IMR-90 (cell line): ENCODE results near the gene KLHL40. TPM values are rescaled to one million over a fixed set of nuclear protein-coding genes. Genes with fewer than 3 reads are reported as not detected.

Source experiments
- ATAC-seq: fragments of 200-7000 bp; cut with Tn5 transposase; 2 replicates; pipeline ENCODE4 v1.9.1; 2020; ENCODE audit warnings: low read depth, mild to moderate bottlenecking, moderate library complexity
- BruUV-seq: library from RNA; stranded (reverse); fragments of 400-500 nt; replicated peaks from 2 replicates; lab custom pipeline; 2021; lab: Mats Ljungman, UMichigan
- CTCF ChIA-PET: fragments of 300-600 bp; formaldehyde crosslinking; extraction: SDS; loops from one replicate; lab custom pipeline; 2021; ENCODE audit warnings: antibody characterized with exemption; lab: Yijun Ruan, JAX
- POLR2A ChIA-PET: fragments of 300-600 bp; sonication (Branson Sonifier 250); formaldehyde crosslinking; loops from one replicate; lab custom pipeline; 2022; ENCODE audit warnings: antibody characterized with exemption; ENCODE audit not compliant: unreplicated experiment; lab: Charles Lee
- DNase-seq: peaks from one replicate; pipeline ENCODE4 v3.0.0; 2013
- H2AFZ ChIP-seq: replicated peaks from 2 replicates; pipeline ENCODE3; 2013; ENCODE audit warnings: low read length, mild to moderate bottlenecking; ENCODE audit not compliant: poor library complexity
- H2AK5ac ChIP-seq: 2 replicates; pipeline ENCODE4 v1.6.1; 2013; ENCODE audit warnings: low read depth, low read length, inconsistent platforms
- H2AK9ac ChIP-seq: replicated peaks from 2 replicates; pipeline ENCODE3; 2013; ENCODE audit warnings: mild to moderate bottlenecking, low read depth, low read length, moderate library complexity; ENCODE audit not compliant: poor library complexity
- H2BK120ac ChIP-seq: 2 replicates; pipeline ENCODE4 v1.6.1; 2013; ENCODE audit warnings: low read depth, low read length, inconsistent platforms
- H2BK15ac ChIP-seq: 3 replicates; pipeline ENCODE4 v1.6.1; 2013; ENCODE audit warnings: low read depth, low read length, inconsistent platforms
- H2BK20ac ChIP-seq: 2 replicates; pipeline ENCODE4 v1.6.1; 2013; ENCODE audit warnings: low read depth, mild to moderate bottlenecking, inconsistent platforms, low read length, moderate library complexity
- H2BK5ac ChIP-seq: 2 replicates; pipeline ENCODE4 v1.6.1; 2013; ENCODE audit warnings: mild to moderate bottlenecking, low read depth, low read length, inconsistent platforms; ENCODE audit not compliant: poor library complexity, severe bottlenecking
- H3K14ac ChIP-seq: replicated peaks from 2 replicates; pipeline ENCODE4 v1.6.1; 2013; ENCODE audit warnings: low read depth, low read length, inconsistent platforms
- H3K18ac ChIP-seq: 2 replicates; pipeline ENCODE4 v1.6.1; 2013; ENCODE audit warnings: low read depth, low read length, control low read depth
- H3K23ac ChIP-seq: 2 replicates; pipeline ENCODE4 v1.6.1; 2013; ENCODE audit warnings: low read depth, low read length, inconsistent platforms
- H3K27ac ChIP-seq: 2 replicates; pipeline ENCODE4 v1.5.1; 2013; ENCODE audit warnings: mild to moderate bottlenecking, control low read depth, low read length; ENCODE audit not compliant: insufficient read depth
- H3K27me3 ChIP-seq: 2 replicates; pipeline ENCODE4 v1.6.1; 2013; ENCODE audit warnings: low read length; ENCODE audit not compliant: control insufficient read depth, insufficient read depth
- H3K36me3 ChIP-seq: 2 replicates; pipeline ENCODE4 v1.6.1; 2013; ENCODE audit warnings: low read length, mixed read lengths; ENCODE audit not compliant: control insufficient read depth, insufficient read depth
- H3K4ac ChIP-seq: 2 replicates; pipeline ENCODE4 v1.6.1; 2013; ENCODE audit warnings: low read depth, low read length, inconsistent platforms
- H3K4me1 ChIP-seq: 2 replicates; pipeline ENCODE4 v1.6.1; 2013; ENCODE audit warnings: low read length, mixed read lengths; ENCODE audit not compliant: control insufficient read depth, insufficient read depth
- H3K4me2 ChIP-seq: 2 replicates; pipeline ENCODE4 v1.6.1; 2013; ENCODE audit warnings: low read depth, mild to moderate bottlenecking, control low read depth, low read length, moderate library complexity
- H3K4me3 ChIP-seq: 2 replicates; pipeline ENCODE4 v1.5.1; 2013; ENCODE audit warnings: low read depth, mild to moderate bottlenecking, control low read depth, low read length, moderate library complexity; ENCODE audit not compliant: insufficient read depth
- H3K56ac ChIP-seq: 2 replicates; pipeline ENCODE4 v1.6.1; 2013; ENCODE audit warnings: low read length, inconsistent platforms; ENCODE audit not compliant: insufficient read depth; ENCODE audit errors: extremely low read depth
- H3K79me1 ChIP-seq, 2 experiments: 2 replicates each; pipeline ENCODE4 v1.6.1; 2013; ENCODE audit warnings: low read length in 2 of 2, inconsistent platforms in 1 of 2, low read depth in 1 of 2
- H3K9ac ChIP-seq: 2 replicates; pipeline ENCODE4 v1.6.1; 2013; ENCODE audit warnings: low read depth, low read length, control low read depth
- H3K9me1 ChIP-seq: 2 replicates; pipeline ENCODE4 v1.6.1; 2013; ENCODE audit warnings: low read length, inconsistent platforms; ENCODE audit not compliant: insufficient read depth
- H3K9me3 ChIP-seq: 2 replicates; pipeline ENCODE4 v1.6.1; 2013; ENCODE audit warnings: low read length; ENCODE audit not compliant: control insufficient read depth, insufficient read depth
- H4K20me1 ChIP-seq: 2 replicates; pipeline ENCODE4 v1.6.1; 2013; ENCODE audit warnings: low read length, inconsistent platforms; ENCODE audit not compliant: insufficient read depth
- H4K5ac ChIP-seq: 2 replicates; pipeline ENCODE4 v1.6.1; 2013; ENCODE audit warnings: mild to moderate bottlenecking, low read depth, low read length, control low read depth
- H4K8ac ChIP-seq, 2 experiments: 2 replicates each; pipeline ENCODE4 v1.6.1; 2013; ENCODE audit warnings: low read depth in 2 of 2, low read length in 2 of 2, control low read depth in 1 of 2, inconsistent platforms in 1 of 2
- H4K91ac ChIP-seq: 2 replicates; pipeline ENCODE4 v1.6.1; 2013; ENCODE audit warnings: low read depth, low read length, inconsistent platforms; ENCODE audit not compliant: insufficient read depth
- WGBS, 2 experiments: methylation state at CpG; one replicate each; pipeline versions ENCODE4 v1.1.5 to v1.1.7; 2013; ENCODE audit warnings: missing lambda C conversion rate in 2 of 2; ENCODE audit not compliant: insufficient read length in 1 of 2; ENCODE audit errors: extremely low coverage in 2 of 2; 5-methylcytosine and 5-hydroxymethylcytosine counted together
- dilution Hi-C: fragments of 300-500 bp; cut with HindIII; formaldehyde crosslinking; loops from one replicate; pipeline ENCODE4 v1.14.3; 2018; ENCODE audit warnings: low sequenced_read_pairs; ENCODE audit not compliant: unreplicated experiment
- in situ Hi-C: fragments of 300-500 bp; cut with MboI; formaldehyde crosslinking; loops from 3 replicates; pipeline ENCODE4 v1.14.3; 2019; ENCODE audit warnings: low sequenced_read_pairs, inconsistent platforms, mixed read lengths
- intact Hi-C: fragments of 100-400 bp; cut with micrococcal nuclease; formaldehyde crosslinking; loops from 2 replicates; pipeline ENCODE4 v1.10.0; 2022
- polyA plus RNA-seq, 3 experiments: library from polyadenylated mRNA; depleted of rRNA; stranded (reverse); fragments of >200 nt; gene quantifications; 2 replicates each; pipeline ENCODE4 v1.2.3, GENCODE V29; 2012; ENCODE audit warnings: low replicate concordance in 1 of 3
- total RNA-seq: library from RNA; depleted of rRNA; stranded (reverse); fragments of >200 nt; gene quantifications from 2 replicates; pipeline ENCODE4 v1.2.3, GENCODE V29; 2012
- TF ChIP-seq, protein P1 (sequence below): fragments of 150-350 bp; IDR thresholded peaks from 2 replicates; pipeline ENCODE4 v1.6.1; 2017; ENCODE audit warnings: mild to moderate bottlenecking, antibody characterized with exemption, low read length, low read depth

The KLHL40 gene
- total and polyA plus RNA-seq, 2 of the 4 experiments (the other 2 are of a cell fraction): not detected

DNA sequence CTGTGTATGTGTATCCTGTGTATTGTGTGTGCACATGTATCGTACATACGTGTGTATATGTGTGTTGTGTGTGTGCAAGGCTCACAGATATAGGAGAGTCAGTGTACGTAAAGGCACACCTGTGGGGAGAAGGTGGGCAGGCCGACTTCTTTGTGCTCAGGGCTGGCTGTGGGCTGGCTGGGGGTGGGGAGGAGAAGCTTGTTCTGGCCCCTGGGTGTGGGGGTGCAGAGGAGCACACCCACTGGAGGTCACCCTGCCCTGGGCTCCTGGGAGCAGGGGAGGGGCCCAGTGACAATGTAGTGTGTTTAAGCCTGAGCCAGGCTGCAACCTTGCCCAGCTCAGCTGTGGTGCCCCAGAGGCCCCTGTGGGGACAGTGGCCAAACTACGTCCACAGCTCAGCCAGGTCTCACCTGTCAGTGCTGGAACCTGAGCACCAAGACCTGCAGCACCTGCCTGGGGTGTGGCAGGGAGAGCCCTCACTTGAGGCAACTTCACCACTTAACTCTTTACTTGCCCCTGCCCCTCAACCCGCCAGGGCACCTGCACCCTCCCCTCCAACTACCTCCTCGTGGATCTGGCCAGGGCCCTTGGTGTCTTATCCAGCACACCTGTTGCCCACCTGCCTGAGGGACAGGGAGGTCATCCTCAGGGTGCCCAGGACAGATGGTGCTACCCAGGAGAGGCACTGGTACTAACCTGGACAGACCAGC is 19.9 kb downstream of the KLHL40 start:
- Histone ChIP-seq H3K9ac (no peak overlapping the region), H3K27me3 (peaks cover 50% of the 10 kb centered on the region), H2AK5ac (no peak overlapping the region), H3K79me1 (no peaks in the 10 kb centered on the region), H3K4me3 (no peak overlapping the region), H3K4ac (no peak overlapping the region), H4K5ac (no peak overlapping the region), H3K27ac (no peak overlapping the region), H3K36me3 (no peaks in the 10 kb centered on the region), H3K14ac (no peak overlapping the region), H2BK15ac (no peak overlapping the region), H3K4me1 (no peaks in the 10 kb centered on the region), H4K8ac (no peak overlapping the region), H2BK20ac (no peak overlapping the region), H3K18ac (no peak overlapping the region), H3K9me1 (no peaks in the 10 kb centered on the region; the same call in 1 of the 2 replicates), H3K4me2 (no peak overlapping the region), H4K20me1 (no peaks in the 10 kb centered on the region; the same call in 1 of the 2 replicates), H2BK120ac (no peak overlapping the region), H2AFZ (no peak overlapping the region), H2AK9ac (no peak overlapping the region), H3K23ac (no peak overlapping the region), H3K56ac (no peak overlapping the region), H2BK5ac (no peak overlapping the region), H3K9me3 (no peaks in the 10 kb centered on the region), H4K91ac (no peak overlapping the region)
- POLR2A ChIA-PET: no interaction called here
- TF ChIP-seq, protein P1, sequence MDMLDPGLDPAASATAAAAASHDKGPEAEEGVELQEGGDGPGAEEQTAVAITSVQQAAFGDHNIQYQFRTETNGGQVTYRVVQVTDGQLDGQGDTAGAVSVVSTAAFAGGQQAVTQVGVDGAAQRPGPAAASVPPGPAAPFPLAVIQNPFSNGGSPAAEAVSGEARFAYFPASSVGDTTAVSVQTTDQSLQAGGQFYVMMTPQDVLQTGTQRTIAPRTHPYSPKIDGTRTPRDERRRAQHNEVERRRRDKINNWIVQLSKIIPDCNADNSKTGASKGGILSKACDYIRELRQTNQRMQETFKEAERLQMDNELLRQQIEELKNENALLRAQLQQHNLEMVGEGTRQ: no peak
- no peak for DNase-seq
- CTCF ChIA-PET: no interaction called here
- intact Hi-C loops (no loop called here), in situ Hi-C loops (no loop called here), dilution Hi-C loops (no loop called here)
- 67% methylated on average over 3 of the region's 7 CpGs; no CpG with 5 or more reads in 1 of the 2 experiments for WGBS, 2 experiments
- no TSS peak for BruUV-seq
- ATAC-seq: no peak
